MM.1S (cell line): ENCODE results near the gene MNAT1.

Experiments used
- DNase-seq: peaks from one replicate; pipeline ENCODE4 v3.0.0-alpha.2; 2015
- H2AFZ ChIP-seq: fragments of 300-600 bp; sonication (generic); 2 replicates; pipeline ENCODE4 v1.6.0; 2016; ENCODE audit warnings: antibody characterized with exemption, low read length
- H3F3A ChIP-seq: fragments of 300-600 bp; sonication (generic); 2 replicates; pipeline ENCODE4 v1.6.1; 2016; ENCODE audit warnings: mild to moderate bottlenecking, antibody characterized with exemption, low read length, moderate library complexity, mixed read lengths; ENCODE audit not compliant: insufficient read depth
- H3K27ac ChIP-seq: fragments of 300-600 bp; sonication (generic); 2 replicates; pipeline ENCODE4 v1.5.1; 2016; ENCODE audit warnings: mild to moderate bottlenecking, low read length
- H3K27me3 ChIP-seq: fragments of 300-600 bp; sonication (generic); replicated peaks from 2 replicates; pipeline ENCODE4 v1.6.0; 2016; ENCODE audit warnings: low read length; ENCODE audit not compliant: insufficient read depth
- H3K36me3 ChIP-seq: fragments of 300-600 bp; sonication (generic); replicated peaks from 2 replicates; pipeline ENCODE4 v1.6.1; 2016; ENCODE audit warnings: mild to moderate bottlenecking, low read length, mixed read lengths; ENCODE audit not compliant: insufficient read depth
- H3K4me1 ChIP-seq: fragments of 300-600 bp; sonication (generic); 2 replicates; pipeline ENCODE4 v1.6.1; 2016; ENCODE audit warnings: low read length, mixed read lengths
- H3K4me2 ChIP-seq: fragments of 300-600 bp; sonication (generic); 2 replicates; pipeline ENCODE4 v1.6.0; 2016; ENCODE audit warnings: low read depth, low read length
- H3K4me3 ChIP-seq: fragments of 300-600 bp; sonication (generic); 2 replicates; pipeline ENCODE4 v1.5.1; 2016; ENCODE audit warnings: low read length, mixed read lengths
- H3K79me2 ChIP-seq: fragments of 300-600 bp; sonication (generic); 2 replicates; pipeline ENCODE4 v1.6.1; 2016; ENCODE audit warnings: mixed run types, low read length, mixed read lengths
- H3K9ac ChIP-seq: fragments of 300-600 bp; sonication (generic); 2 replicates; pipeline ENCODE4 v1.6.1; 2016; ENCODE audit warnings: low read length, mixed read lengths
- H3K9me2 ChIP-seq: fragments of 300-600 bp; sonication (generic); replicated peaks from 2 replicates; pipeline ENCODE4 v1.6.1; 2016; ENCODE audit warnings: mild to moderate bottlenecking, low read length, mixed read lengths; ENCODE audit not compliant: insufficient read depth
- H3K9me3 ChIP-seq: fragments of 300-600 bp; sonication (generic); replicated peaks from 2 replicates; pipeline ENCODE4 v1.6.1; 2016; ENCODE audit warnings: mild to moderate bottlenecking, low read length, mixed read lengths; ENCODE audit not compliant: insufficient read depth
- H4K20me1 ChIP-seq: fragments of 300-600 bp; sonication (generic); 2 replicates; pipeline ENCODE4 v1.6.1; 2016; ENCODE audit warnings: mild to moderate bottlenecking, low read length, moderate library complexity, mixed read lengths; ENCODE audit not compliant: insufficient read depth
- CTCF ChIP-seq: fragments of 300-600 bp; sonication (generic); IDR thresholded peaks from 2 replicates; pipeline ENCODE4 v1.5.1; 2016; ENCODE audit warnings: antibody characterized with exemption, low read length, mixed read lengths
- EZH2 ChIP-seq: fragments of 300-600 bp; sonication (generic); optimal IDR thresholded peaks from 2 replicates; pipeline ENCODE3; 2017; ENCODE audit warnings: low read depth, mild to moderate bottlenecking, antibody characterized with exemption, low read length, mixed read lengths
- EZH2phosphoT487 ChIP-seq: fragments of 300-600 bp; sonication (generic); IDR thresholded peaks from 2 replicates; pipeline ENCODE4 v1.6.1; 2018; ENCODE audit warnings: antibody characterized with exemption, low read length

MNAT1 gene

GRCh38 chr14:60786905-60787304 is 52.3 kb downstream of the MNAT1 start:
- Histone ChIP-seq H3K27ac (no peak overlapping the region), H3K9me2 (no peaks in the 10 kb centered on the region), H3K36me3 (no peaks in the 10 kb centered on the region), H3K79me2 (no peaks in the 10 kb centered on the region), H3K4me3 (no peak overlapping the region), H3K4me1 (no peaks in the 10 kb centered on the region), H3K9ac (no peak overlapping the region), H3F3A (no peaks in the 10 kb centered on the region), H3K4me2 (no peak overlapping the region), H3K9me3 (no peaks in the 10 kb centered on the region), H3K27me3 (no peaks in the 10 kb centered on the region), H2AFZ (no peak overlapping the region), H4K20me1 (no peaks in the 10 kb centered on the region)
- no peak for DNase-seq
- no peak for TF ChIP-seq EZH2phosphoT487
- no peak for TF ChIP-seq EZH2

- Histone ChIP-seq H3K9me3 (no peaks in the 10 kb centered on the region), H3K9me2 (no peaks in the 10 kb centered on the region), H4K20me1 (no peaks in the 10 kb centered on the region), H3K9ac (no peak overlapping the region), H3K4me2 (no peak overlapping the region), H3K27me3 (no peaks in the 10 kb centered on the region), H3K4me1 (no peaks in the 10 kb centered on the region), H3K4me3 (no peak overlapping the region), H3K27ac (no peak overlapping the region), H3K79me2 (no peaks in the 10 kb centered on the region), H3K36me3 (no peaks in the 10 kb centered on the region), H2AFZ (no peak overlapping the region), H3F3A (no peaks in the 10 kb centered on the region)
- no peak for TF ChIP-seq EZH2
- no peak for DNase-seq
Observed at GRCh38 chr14:60789656-60790055, 55.1 kb downstream of the MNAT1 start.

- H3K9me2 ChIP-seq = no peaks in the 10 kb centered on the region
- H3K79me2 ChIP-seq = no peaks in the 10 kb centered on the region
- no peaks in the 10 kb centered on the region for H4K20me1 ChIP-seq
- H3K4me3 ChIP-seq = no peak overlapping the region
- H3K4me2 ChIP-seq = no peak overlapping the region
- H3K9me3 ChIP-seq = no peaks in the 10 kb centered on the region
- no peak overlapping the region for H3K27ac ChIP-seq
- DNase-seq = no peak
- H3K36me3 ChIP-seq = no peaks in the 10 kb centered on the region
- H3K9ac ChIP-seq = no peak overlapping the region
- no peaks in the 10 kb centered on the region for H3F3A ChIP-seq
- TF ChIP-seq EZH2phosphoT487 (no peak), CTCF (no peak), EZH2 (no peak)
- H3K27me3 ChIP-seq = no peaks in the 10 kb centered on the region
- H2AFZ ChIP-seq = no peak overlapping the region
- no peaks in the 10 kb centered on the region for H3K4me1 ChIP-seq
Observed at GRCh38 chr14:60790850-60791249, 56.3 kb downstream of the MNAT1 start.

- no peaks in the 10 kb centered on the region for H3K36me3 ChIP-seq
- H4K20me1 ChIP-seq = no peaks in the 10 kb centered on the region
- DNase-seq = no peak
Observed at GRCh38 chr14:60796434-60796833, 61.9 kb downstream of the MNAT1 start.

More at GRCh38 chr14:60796434-60796833, 61.9 kb downstream of the MNAT1 start:
- Histone ChIP-seq H3K9me2 (no peaks in the 10 kb centered on the region), H3K27me3 (no peaks in the 10 kb centered on the region), H3K79me2 (no peaks in the 10 kb centered on the region), H3K9me3 (no peaks in the 10 kb centered on the region), H3K9ac (no peak overlapping the region), H3K4me1 (no peaks in the 10 kb centered on the region), H3K27ac (no peak overlapping the region), H3K4me3 (no peak overlapping the region), H2AFZ (no peak overlapping the region), H3F3A (no peaks in the 10 kb centered on the region), H3K4me2 (no peak overlapping the region)
- TF ChIP-seq EZH2 (no peak), EZH2phosphoT487 (no peak), CTCF (no peak)
